GM12878 (cell line): ENCODE results near the gene CFDP1. TPM values are rescaled to one million over a fixed set of nuclear protein-coding genes. Genes with fewer than 3 reads are reported as not detected.

Experiments
- ATF2 ChIP-seq: IDR thresholded peaks from 2 replicates; pipeline ENCODE4 v1.6.1; 2012; ENCODE audit warnings: low read length, inconsistent platforms
- ATF7 ChIP-seq: fragments of 450-650 bp; IDR thresholded peaks from 2 replicates; pipeline ENCODE4 v1.6.1; 2016; ENCODE audit warnings: low read depth, mild to moderate bottlenecking
- BMI1 ChIP-seq: fragments of 450-650 bp; IDR thresholded peaks from 2 replicates; pipeline ENCODE4 v1.6.1; 2016; ENCODE audit warnings: mild to moderate bottlenecking, moderate library complexity, borderline replicate concordance
- CBX5 ChIP-seq: sonication (generic); IDR thresholded peaks from 2 replicates; pipeline ENCODE4 v1.6.1; 2016; ENCODE audit warnings: low read depth, moderate library complexity, mild to moderate bottlenecking, inconsistent platforms
- CEBPZ ChIP-seq: fragments of 150-350 bp; IDR thresholded peaks from 2 replicates; pipeline ENCODE4 v1.6.1; 2016; ENCODE audit warnings: low read depth, low read length
- E4F1 ChIP-seq: fragments of 450-650 bp; IDR thresholded peaks from 2 replicates; pipeline ENCODE4 v1.6.1; 2018; ENCODE audit warnings: borderline replicate concordance, mild to moderate bottlenecking; ENCODE audit not compliant: partially characterized antibody
- ELK1 ChIP-seq: IDR thresholded peaks from 2 replicates; pipeline ENCODE4 v1.6.1; 2012; ENCODE audit warnings: low read depth, low read length, improper control_type of control experiment
- HSF1 ChIP-seq: fragments of 150-350 bp; IDR thresholded peaks from 2 replicates; pipeline ENCODE4 v1.6.1; 2014; ENCODE audit warnings: mild to moderate bottlenecking, low read depth, low read length
- IKZF1 ChIP-seq: fragments of 450-650 bp; conservative IDR thresholded peaks from 2 replicates; pipeline ENCODE4 v1.6.1; 2017; ENCODE audit warnings: antibody characterized with exemption, mild to moderate bottlenecking
- IRF4 ChIP-seq: IDR thresholded peaks from 2 replicates; pipeline ENCODE4 v1.6.1; 2011; ENCODE audit warnings: low read depth, low read length
- NR2C2 ChIP-seq: IDR thresholded peaks from 2 replicates; pipeline ENCODE4 v1.6.1; 2011; ENCODE audit warnings: borderline replicate concordance, low read depth; ENCODE audit not compliant: control insufficient read depth, insufficient read length
- RELA ChIP-seq: fragments of 450-650 bp; IDR thresholded peaks from 2 replicates; pipeline ENCODE4 v1.8.0; 2014; ENCODE audit warnings: borderline replicate concordance; ENCODE audit not compliant: partially characterized antibody
- REST ChIP-seq: IDR thresholded peaks from 2 replicates; pipeline ENCODE4 v1.6.1; 2012; ENCODE audit warnings: mild to moderate bottlenecking, low read depth, low read length
- RUNX3 ChIP-seq: IDR thresholded peaks from 2 replicates; pipeline ENCODE4 v1.6.1; 2012; ENCODE audit warnings: low read length, inconsistent platforms
- STAT1 ChIP-seq: fragments of 450-650 bp; conservative IDR thresholded peaks from 2 replicates; pipeline ENCODE4 v1.6.1; 2014; ENCODE audit warnings: antibody characterized with exemption, mild to moderate bottlenecking
- WRNIP1 ChIP-seq: IDR thresholded peaks from 2 replicates; pipeline ENCODE4 v1.6.1; 2011; ENCODE audit warnings: low read depth, low read length, improper control_type of control experiment, borderline replicate concordance
- ZNF217 ChIP-seq: fragments of 450-650 bp; IDR thresholded peaks from 2 replicates; pipeline ENCODE4 v1.6.1; 2017; ENCODE audit warnings: antibody characterized with exemption, mild to moderate bottlenecking
- polyA plus RNA-seq, 11 experiments: library from polyadenylated mRNA; depleted of rRNA in 4 of 11; unstranded in 6 of 11; stranded (reverse) in 5 of 11; fragments of >200 nt; fragmentation: Nextera tagmentation in 4 of 11; fragmentation: Illumina TruSeq in 1 of 11; extraction: Ambion mirVana in 4 of 11; extraction: Trizol in 1 of 11; gene quantifications; 1 replicate in 1 of 11; 2 replicates in 10 of 11; pipeline versions ENCODE4 v1.2.1 to v1.2.3, GENCODE V29; 2011 to 2016; ENCODE audit warnings: inconsistent platforms in 2 of 11, missing spikeins in 2 of 11, low read depth in 1 of 11
- total RNA-seq, 4 experiments: library from RNA; depleted of rRNA in 3 of 4; stranded (reverse); fragments of >200 nt in 3 of 4; fragmentation: Illumina TruSeq in 1 of 4; extraction: Trizol in 1 of 4; gene quantifications; 2 replicates each; pipeline versions ENCODE4 v1.2.1 to v1.2.3, GENCODE V29; 2013 to 2021

CFDP1 gene
- total and polyA plus RNA-seq, 10 of the 15 experiments (the other 5 are each of a cell fraction or from before 2014, with no cell fraction given), result 22.3 to 64.8 (median 36.7) TPM

- TF ChIP-seq CEBPZ (no peak), BMI1 (no peak), CBX5 (no peak), ELK1 (no peak), ATF7 (peak; percentile 31; the same call in 1 of the 2 replicates), ZNF217 (0 out of 2 replicates have a peak, but pooled peaks have one; percentile 30), RUNX3 (peak; percentile 60), WRNIP1 (no peak), IKZF1 (0 out of 2 replicates have a peak, but pooled peaks have one; percentile 7), REST (no peak), HSF1 (no peak), ATF2 (peak; percentile 60), NR2C2 (no peak), IRF4 (peak; percentile 43; the same call in 1 of the 2 replicates), E4F1 (no peak), STAT1 (no peak), RELA (no peak)
These were observed 114.6 kb downstream of the CFDP1 start (continued) for GRCh38 chr16:75318737-75319136.
